GM18505 (cell line): Measurements from ENCODE around the gene SLC24A3.

Source experiments
- ATAC-seq: cut with Tn5 transposase; IDR thresholded peaks from one replicate; pipeline ENCODE4 v1.9.1; 2021; ENCODE audit not compliant: unreplicated experiment
- POLR2A ChIP-seq: IDR thresholded peaks from 4 replicates; pipeline ENCODE4 v1.6.1; 2011; ENCODE audit warnings: borderline replicate concordance; ENCODE audit not compliant: insufficient read depth, insufficient read length; ENCODE audit errors: extremely low read depth

The SLC24A3 gene

DNA sequence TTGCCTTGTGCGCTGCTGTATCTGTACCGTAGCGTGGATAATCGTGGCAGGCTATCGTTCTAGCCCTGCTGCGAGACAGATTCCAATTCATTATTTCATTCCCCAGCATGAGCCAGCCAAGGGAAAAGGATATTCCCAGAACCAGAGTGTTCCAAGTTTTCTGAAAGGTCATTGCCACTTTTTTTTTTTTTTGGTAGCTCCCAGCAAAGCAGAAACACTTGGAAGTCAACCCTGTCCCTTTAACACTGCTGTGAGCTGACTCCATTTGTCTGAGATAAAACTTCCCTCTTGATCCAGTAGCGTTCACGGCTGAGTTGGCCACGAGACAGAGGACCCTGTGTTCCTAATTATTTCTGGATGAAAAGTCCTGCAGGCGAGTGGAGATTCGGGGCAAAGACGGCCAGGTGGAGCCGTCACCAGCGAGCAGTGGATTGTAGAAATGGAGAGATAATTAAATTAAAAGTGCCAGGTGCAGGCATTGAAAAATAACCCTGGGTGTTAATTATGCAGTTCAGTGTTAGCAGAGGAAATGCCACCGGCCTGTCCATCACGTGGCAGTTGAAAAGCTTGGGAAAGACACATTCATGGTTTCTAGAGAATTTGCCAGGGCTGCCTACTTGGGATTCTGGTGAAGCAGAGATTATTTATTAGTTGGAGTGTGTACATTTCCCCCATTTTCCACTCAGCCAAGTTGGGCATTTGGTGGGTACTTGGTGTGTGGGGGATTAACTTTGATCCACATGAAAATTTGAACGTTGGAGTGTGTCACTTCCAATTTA, 164.2 kb downstream of the SLC24A3 start:
- no peak for ATAC-seq
- no peak for TF ChIP-seq POLR2A

DNA sequence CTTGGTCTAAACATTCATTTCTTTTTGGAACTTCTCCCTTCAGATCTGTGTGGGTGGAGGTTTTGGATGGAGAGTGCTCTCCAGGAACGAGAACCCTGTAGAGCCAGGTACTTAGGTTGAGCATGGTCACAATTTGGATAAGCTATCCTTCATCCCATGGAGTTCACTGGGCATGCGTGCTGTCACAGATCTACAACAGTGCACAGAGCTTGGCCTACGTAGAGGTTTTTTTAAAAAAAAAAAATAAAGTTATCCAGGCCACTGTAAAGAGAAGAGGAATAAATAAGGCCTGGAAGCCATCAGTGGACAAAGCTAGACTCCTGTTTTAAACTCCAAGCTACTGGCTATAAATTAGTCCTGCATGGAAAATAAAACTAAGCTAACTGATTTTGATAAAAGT, 165.6 kb downstream of the SLC24A3 start:
- ATAC-seq = no peak
- no peak for TF ChIP-seq POLR2A

DNA sequence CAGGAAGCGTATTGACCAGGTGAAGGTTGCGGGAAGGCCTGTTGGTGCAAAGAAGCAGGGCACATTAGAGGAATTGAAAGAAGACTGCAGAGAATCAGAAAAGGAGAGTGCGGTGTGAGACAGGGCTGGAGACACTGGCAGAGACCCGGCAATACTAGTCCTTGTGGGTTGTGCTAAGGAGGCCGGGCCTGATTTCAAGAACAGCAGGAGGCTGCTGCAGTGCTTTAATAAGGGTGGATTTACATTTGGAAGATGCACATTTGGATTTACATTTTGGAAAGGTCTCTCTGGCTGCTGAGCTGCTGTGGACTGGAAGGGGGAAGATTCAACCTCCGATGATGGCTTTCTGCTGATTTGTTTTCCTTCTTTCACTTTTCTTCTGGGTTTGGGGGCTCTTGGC, 167.8 kb downstream of the SLC24A3 start:
- TF ChIP-seq POLR2A = no peak
- no peak for ATAC-seq

DNA sequence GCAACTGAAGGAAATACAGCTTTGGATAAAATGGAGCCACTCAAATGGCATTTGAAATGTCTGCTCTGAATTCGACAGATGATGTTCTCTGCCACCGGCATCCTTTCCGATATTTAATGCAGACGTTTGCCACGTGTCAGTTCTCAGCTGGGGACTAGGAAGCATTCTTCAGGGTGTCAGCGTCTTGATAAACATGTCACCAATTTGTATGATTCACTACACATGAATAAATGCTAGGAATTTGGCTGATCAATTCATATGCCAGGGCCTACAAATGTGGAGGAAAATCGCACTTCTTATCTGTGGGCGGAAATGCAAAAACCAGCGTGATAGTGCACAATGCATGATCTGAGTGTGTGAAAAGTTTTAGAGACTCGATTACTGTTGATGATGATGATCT, 169.5 kb downstream of the SLC24A3 start:
- TF ChIP-seq POLR2A = no peak
- ATAC-seq = no peak

DNA sequence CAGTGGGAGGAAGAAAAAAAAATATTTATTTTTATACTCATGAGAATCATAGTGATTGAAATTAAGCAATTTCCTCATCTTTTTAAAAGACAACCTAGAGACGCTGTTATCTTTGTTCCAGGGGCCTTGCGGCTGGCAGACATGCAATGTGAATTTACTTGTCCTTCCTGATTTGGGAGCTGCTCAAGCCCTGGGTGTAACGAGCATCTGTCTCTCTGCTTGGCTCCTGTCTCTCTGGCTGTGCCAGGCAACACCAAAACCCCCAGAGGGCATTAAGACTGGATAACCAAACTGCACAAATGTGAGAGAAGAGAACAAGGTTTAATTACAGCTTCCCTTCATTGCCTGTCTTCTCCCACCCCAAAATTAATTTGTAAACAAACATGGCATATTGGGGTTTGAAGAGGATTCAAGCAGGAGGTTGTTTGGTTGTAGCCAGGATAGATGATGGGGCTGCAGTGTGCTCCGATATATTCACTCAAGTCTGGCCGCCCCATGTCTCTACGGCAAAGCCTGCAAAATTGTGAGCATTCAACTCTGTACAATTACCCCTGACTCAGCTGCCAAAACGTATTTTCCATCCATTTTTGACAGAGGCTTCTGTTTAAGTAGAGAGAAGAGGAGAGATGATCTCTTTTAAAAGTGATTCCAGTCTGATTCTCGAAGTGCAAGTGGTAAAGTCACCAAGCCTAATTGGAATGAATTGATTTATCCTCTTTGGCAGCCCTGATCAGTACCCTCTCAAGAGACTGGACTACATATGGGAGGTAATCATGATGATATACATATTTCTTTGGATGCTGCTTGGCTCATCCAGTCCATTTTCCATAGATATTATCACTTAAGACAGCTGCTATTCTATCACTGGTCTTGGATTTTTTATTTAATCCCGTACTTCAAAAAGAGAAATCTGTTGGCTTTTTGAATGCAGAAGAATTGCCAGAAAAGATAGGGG, 170.2 kb downstream of the SLC24A3 start:
- TF ChIP-seq POLR2A = no peak
- ATAC-seq = no peak

DNA sequence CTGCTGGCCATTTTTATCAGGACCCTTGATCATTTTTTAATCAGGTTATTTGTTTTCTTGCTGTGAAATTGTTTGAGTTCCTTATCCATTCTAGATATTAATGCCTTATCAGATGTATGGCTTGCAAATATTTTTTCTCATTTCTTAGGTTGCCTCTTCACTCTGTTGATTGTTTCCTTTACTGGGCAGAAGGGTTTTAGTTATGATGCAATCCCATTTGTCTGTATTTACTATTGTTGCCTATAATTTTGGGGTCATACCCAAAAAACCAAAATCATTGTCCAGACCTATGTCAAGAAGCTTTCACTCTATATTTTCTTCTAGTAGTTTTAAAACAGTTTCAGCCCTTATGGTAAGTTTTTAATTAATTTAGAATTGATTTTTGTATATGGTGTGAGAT, 172.5 kb downstream of the SLC24A3 start:
- ATAC-seq = no peak
- no peak for TF ChIP-seq POLR2A

DNA sequence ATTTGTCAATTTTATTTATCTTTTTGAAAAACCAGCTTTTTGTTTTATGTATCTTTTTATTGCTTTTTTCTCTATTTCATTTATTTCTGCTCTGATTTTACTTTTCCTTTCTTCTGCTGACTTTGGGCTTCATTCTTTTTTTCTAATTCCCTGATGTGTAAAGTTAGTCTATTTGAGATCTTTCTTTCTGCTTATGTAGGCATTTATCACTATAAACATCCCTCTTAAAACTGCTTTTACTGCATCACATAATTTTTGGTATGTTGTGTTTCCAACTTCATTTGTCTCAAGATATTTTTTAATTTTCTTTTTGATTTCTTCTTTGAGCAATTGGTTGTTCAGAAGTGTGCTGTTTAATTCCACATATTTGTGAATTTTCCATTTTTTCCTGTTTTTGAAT, 174.8 kb downstream of the SLC24A3 start:
- no peak for ATAC-seq
- TF ChIP-seq POLR2A = no peak

DNA sequence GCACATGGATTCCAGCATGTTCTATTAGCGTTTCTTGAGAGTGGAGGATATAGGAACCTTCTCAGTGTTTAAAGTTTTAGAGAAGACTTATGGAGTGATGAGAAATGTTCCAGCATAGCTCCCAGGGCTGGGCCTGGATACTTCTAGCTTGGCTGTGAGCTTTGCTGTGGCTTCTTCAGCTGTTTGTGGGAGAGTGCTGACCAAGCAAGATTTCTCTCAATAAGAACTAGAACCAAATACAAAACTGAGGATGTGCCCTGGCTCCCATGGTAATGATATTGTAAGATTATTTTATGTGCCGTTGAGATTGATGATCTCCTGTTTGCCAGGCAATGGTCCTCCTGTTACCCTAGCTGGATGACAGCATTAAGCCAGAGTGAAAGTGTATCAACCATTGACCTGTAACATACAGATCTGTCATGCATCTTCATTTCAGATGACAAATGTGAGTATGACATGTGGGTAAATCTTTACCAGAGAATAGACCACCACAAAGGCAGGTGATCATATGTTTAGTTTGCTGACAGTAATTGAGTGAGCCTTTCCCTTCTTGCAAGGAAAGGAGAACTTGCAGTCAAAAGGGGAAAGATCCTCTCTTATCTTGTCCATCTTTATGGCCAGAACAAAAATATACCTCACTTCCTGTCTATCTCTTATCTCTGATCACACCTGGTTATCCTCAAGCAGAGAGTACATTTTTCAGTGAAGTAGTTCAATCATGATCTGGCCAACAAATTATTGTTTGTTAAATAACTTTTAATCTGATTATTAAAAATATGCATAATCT, 180.1 kb downstream of the SLC24A3 start:
- ATAC-seq = no peak
- TF ChIP-seq POLR2A = no peak

DNA sequence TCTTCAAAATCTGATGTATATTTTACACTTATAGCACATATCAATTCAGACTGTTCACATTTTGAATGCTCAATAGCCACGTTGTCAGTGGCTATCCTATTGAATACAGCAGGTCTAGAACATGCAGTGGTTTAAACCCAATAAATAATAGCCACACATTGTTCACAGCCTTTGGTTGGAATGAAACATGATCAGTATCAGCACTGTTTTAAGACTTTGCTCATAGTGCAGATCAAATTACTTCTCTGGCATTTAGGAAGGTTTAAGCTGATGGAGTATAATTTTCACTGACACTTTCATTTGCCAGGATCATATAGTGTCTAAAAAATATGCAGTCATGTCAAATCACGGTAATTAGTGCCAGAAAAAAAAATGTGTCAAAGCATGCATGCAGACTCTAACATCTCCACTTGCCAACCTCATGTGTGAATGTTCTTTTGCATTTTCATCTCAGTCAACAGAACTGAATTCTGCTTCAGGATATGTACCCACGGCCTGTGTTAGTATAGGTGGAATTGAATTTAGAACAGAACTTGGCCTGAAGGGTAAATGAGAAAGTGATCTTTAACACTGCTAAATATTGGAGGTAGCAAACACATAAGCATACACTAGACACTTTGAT, 184.1 kb downstream of the SLC24A3 start:
- TF ChIP-seq POLR2A = no peak
- no peak for ATAC-seq

DNA sequence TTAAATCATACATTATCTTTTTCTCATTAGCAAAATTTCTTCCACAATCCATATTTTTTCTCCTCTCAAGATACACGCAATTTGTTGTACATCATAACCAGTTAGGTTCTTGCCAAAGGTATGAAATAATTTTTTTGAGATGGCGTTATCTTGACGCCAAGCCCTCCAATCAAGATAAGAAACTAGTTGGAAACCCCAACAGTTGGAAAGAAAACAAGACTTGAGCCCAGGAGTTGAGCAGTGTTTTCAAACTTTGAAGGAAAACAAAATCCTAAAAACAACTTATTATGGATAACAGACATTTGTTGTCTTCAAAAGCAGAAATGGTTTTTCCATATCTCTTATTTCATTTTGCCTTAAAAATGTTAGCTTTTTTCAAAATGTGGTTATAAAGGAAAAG, 184.8 kb downstream of the SLC24A3 start:
- no peak for TF ChIP-seq POLR2A
- ATAC-seq = no peak

DNA sequence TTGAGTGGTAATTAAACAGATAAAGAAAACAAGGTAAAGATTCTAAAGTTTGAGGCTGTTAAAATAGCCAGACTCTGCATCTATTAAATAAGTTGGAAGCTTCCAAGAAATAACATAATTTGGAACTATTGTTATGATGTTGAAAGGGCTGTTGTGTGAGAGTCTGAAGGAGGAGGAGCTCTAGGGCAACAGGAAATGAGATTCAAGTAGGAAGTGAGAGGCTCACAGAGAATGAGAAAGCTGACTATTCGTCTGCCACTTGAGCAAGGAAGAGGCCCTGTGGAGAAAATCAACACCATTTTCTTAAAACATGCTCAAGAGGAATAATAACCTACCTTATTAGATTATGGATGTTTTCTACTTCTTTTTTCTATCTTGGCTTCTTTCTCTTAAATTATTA, 185.2 kb downstream of the SLC24A3 start:
- TF ChIP-seq POLR2A = no peak
- no peak for ATAC-seq

DNA sequence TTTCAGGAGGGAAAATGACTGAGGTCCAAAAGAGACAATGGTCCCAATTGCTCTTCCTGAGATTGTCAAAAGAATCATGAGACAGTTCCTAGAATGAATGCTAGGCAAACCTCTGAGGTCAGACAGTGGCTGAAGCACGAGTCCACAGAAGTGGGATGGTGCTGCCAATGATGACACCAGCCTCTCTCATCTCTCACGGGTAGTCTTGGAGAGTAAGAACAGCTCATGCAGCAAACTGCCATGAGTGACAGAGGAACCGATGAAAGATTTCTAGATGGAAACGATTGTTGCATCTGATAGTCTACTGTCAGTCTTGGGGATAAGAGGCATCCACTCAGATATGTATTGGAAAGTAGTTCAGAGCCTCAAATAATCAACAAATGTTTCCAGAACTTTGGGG, 188.7 kb downstream of the SLC24A3 start:
- no peak for ATAC-seq
- no peak for TF ChIP-seq POLR2A

DNA sequence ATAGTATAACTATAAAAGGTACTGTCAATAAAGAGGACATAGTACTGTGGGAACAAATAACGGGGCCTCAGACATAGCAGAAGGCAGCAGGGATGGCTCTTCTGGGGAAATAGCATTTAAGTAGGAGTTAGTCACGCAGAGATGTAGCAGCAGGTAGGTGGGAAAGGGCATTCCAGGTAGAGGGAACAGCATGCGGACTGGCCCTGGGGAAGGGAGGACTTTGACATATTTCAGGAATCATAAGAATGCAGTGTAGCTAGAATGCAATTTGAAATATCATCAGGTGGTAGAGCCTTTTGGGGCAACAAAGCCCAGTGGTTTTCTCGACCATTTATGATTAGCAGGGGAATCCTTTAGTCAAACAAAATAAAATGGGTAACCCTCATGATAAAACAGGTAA, 191.1 kb downstream of the SLC24A3 start:
- no peak for ATAC-seq

More for the DNA sequence above, 191.1 kb downstream of the SLC24A3 start:
- no peak for TF ChIP-seq POLR2A
